K562 (cell line): ENCODE measurements around the gene KCTD3.

Source experiments
- CTCF ChIP-seq, 3 experiments: IDR thresholded peaks in 2 of 3; conservative IDR thresholded peaks in 1 of 3; 2 replicates each; pipeline ENCODE4 v1.5.1; 2011 to 2012; ENCODE audit warnings: low read length in 3 of 3, mild to moderate bottlenecking in 3 of 3, control low read depth in 2 of 3, improper control_type of control experiment in 1 of 3, inconsistent platforms in 1 of 3, low read depth in 1 of 3, mixed read lengths in 1 of 3, moderate library complexity in 1 of 3; ENCODE audit not compliant: insufficient read depth in 2 of 3
- POLR2A ChIP-seq: fragments of 450-650 bp; conservative IDR thresholded peaks from 2 replicates; pipeline ENCODE4 v1.6.1; 2016
- SRF ChIP-seq, 2 experiments: fragments of 250-450, 450-650 bp in 1 of 2; sonication (Bioruptor Pico) in 1 of 2; sonication (generic) in 1 of 2; formaldehyde crosslinking; IDR thresholded peaks; 2 replicates each; pipeline versions ENCODE4 v1.5.0 to v1.5.1; 2020 to 2022; ENCODE audit warnings: mild to moderate bottlenecking in 1 of 2, missing genetic modification reagents in 1 of 2
- STAT5B ChIP-seq: fragments of 250-450 bp; sonication (Bioruptor Pico); IDR thresholded peaks from 2 replicates; pipeline ENCODE4 v1.8.0; 2021; ENCODE audit warnings: mild to moderate bottlenecking, inconsistent platforms
- TAF1 ChIP-seq: IDR thresholded peaks from 2 replicates; pipeline ENCODE4 v1.6.1; 2011; ENCODE audit warnings: mild to moderate bottlenecking, low read length, moderate library complexity; ENCODE audit not compliant: insufficient read depth, control insufficient read depth, severe bottlenecking; ENCODE audit errors: extremely low read depth
- TF ChIP-seq, protein P1 (sequence below): fragments of 450-650 bp; formaldehyde crosslinking; IDR thresholded peaks from 2 replicates; pipeline ENCODE4 v1.4.0; 2020; ENCODE audit warnings: mild to moderate bottlenecking, mixed read lengths
- TF ChIP-seq, protein P2 (sequence below), 2 experiments: fragments of 450-650 bp; formaldehyde crosslinking in 1 of 2; IDR thresholded peaks; 2 replicates each; pipeline versions ENCODE4 v1.4.0 to v1.6.1; 2014 to 2020; ENCODE audit warnings: mild to moderate bottlenecking in 2 of 2, borderline replicate concordance in 1 of 2, low read depth in 1 of 2
- TF ChIP-seq, protein P3 (sequence below): sonication (generic); formaldehyde crosslinking; IDR thresholded peaks from 2 replicates; pipeline ENCODE4 v1.8.1; 2023; ENCODE audit warnings: mild to moderate bottlenecking, missing genetic modification reagents, moderate library complexity

DNA sequence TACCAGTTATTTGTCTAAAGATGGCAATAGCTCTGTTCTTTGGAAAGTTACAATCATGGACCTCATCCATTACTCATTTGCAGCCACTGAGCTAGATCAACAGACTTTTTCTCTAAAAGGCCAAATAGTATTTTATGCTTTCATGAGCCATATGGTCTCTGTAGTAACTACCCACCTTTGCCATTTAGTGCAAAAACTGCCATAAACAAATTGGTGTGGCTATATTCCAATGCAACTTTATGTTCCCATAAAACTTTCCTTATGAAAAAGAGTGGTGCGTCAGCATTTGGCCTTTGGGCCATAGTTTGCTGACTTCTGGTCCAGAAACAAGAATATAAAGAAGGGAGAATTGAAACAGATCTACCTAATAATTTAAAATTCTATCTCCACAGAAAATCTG lies 20.1 kb upstream of the KCTD3 start:
- TF ChIP-seq POLR2A = no peak
- no peak for TF ChIP-seq STAT5B
- TF ChIP-seq CTCF (IDR thresholded peaks at IDR 0.05 in 2 of 3, conservative IDR thresholded peaks at IDR 0.05 in 1 of 3; ENCODE audit: insufficient read depth in 2 of 3, low read depth in 1 of 3, low read length in 3 of 3) = no peak
- TF ChIP-seq, protein P1, sequence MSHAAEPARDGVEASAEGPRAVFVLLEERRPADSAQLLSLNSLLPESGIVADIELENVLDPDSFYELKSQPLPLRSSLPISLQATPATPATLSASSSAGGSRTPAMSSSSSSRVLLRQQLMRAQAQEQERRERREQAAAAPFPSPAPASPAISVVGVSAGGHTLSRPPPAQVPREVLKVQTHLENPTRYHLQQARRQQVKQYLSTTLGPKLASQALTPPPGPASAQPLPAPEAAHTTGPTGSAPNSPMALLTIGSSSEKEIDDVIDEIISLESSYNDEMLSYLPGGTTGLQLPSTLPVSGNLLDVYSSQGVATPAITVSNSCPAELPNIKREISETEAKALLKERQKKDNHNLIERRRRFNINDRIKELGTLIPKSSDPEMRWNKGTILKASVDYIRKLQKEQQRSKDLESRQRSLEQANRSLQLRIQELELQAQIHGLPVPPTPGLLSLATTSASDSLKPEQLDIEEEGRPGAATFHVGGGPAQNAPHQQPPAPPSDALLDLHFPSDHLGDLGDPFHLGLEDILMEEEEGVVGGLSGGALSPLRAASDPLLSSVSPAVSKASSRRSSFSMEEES = no peak
- no peak for TF ChIP-seq SRF (CRISPR knock-in tag; IDR thresholded peaks at IDR 0.05)
- no peak for TF ChIP-seq TAF1
- TF ChIP-seq, protein P2, sequence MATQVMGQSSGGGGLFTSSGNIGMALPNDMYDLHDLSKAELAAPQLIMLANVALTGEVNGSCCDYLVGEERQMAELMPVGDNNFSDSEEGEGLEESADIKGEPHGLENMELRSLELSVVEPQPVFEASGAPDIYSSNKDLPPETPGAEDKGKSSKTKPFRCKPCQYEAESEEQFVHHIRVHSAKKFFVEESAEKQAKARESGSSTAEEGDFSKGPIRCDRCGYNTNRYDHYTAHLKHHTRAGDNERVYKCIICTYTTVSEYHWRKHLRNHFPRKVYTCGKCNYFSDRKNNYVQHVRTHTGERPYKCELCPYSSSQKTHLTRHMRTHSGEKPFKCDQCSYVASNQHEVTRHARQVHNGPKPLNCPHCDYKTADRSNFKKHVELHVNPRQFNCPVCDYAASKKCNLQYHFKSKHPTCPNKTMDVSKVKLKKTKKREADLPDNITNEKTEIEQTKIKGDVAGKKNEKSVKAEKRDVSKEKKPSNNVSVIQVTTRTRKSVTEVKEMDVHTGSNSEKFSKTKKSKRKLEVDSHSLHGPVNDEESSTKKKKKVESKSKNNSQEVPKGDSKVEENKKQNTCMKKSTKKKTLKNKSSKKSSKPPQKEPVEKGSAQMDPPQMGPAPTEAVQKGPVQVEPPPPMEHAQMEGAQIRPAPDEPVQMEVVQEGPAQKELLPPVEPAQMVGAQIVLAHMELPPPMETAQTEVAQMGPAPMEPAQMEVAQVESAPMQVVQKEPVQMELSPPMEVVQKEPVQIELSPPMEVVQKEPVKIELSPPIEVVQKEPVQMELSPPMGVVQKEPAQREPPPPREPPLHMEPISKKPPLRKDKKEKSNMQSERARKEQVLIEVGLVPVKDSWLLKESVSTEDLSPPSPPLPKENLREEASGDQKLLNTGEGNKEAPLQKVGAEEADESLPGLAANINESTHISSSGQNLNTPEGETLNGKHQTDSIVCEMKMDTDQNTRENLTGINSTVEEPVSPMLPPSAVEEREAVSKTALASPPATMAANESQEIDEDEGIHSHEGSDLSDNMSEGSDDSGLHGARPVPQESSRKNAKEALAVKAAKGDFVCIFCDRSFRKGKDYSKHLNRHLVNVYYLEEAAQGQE (IDR thresholded peaks at IDR 0.05; ENCODE audit: borderline replicate concordance) = no peak
- TF ChIP-seq, protein P2 (CRISPR knock-in tag; IDR thresholded peaks at IDR 0.05; ENCODE audit: low read depth) = no peak
- TF ChIP-seq, protein P3, sequence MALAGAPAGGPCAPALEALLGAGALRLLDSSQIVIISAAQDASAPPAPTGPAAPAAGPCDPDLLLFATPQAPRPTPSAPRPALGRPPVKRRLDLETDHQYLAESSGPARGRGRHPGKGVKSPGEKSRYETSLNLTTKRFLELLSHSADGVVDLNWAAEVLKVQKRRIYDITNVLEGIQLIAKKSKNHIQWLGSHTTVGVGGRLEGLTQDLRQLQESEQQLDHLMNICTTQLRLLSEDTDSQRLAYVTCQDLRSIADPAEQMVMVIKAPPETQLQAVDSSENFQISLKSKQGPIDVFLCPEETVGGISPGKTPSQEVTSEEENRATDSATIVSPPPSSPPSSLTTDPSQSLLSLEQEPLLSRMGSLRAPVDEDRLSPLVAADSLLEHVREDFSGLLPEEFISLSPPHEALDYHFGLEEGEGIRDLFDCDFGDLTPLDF (CRISPR knock-in tag) = no peak
